Psoas muscle (tissue), 8 donors: Measurements from ENCODE around the gene SH3RF3. TPM values are rescaled to one million over a fixed set of nuclear protein-coding genes. Genes with fewer than 3 reads are reported as not detected.

Source experiments
- ATAC-seq, 4 donors: fragments of 200-7000 bp; cut with Tn5 transposase; one replicate each; pipeline ENCODE4 v1.9.1; 2020; ENCODE audit warnings: moderate library complexity in 3 of 4, mild to moderate bottlenecking in 2 of 4
- DNase-seq, 2 donors: peaks; one replicate each; pipeline ENCODE4 v3.0.0-alpha.2; 2020
- H3K27ac ChIP-seq: fragments of 200-600 bp; one replicate; pipeline ENCODE4 v1.8.0; 2022
- H3K27me3 ChIP-seq, 3 donors: fragments of 200-600 bp in 1 of 3; one replicate each; pipeline versions ENCODE4 v1.6.1 to v1.8.0; 2013 to 2022; ENCODE audit warnings: low read length in 2 of 3, mild to moderate bottlenecking in 2 of 3, moderate library complexity in 1 of 3; ENCODE audit not compliant: insufficient read depth in 3 of 3
- H3K36me3 ChIP-seq, 2 donors: fragments of 200-600 bp in 1 of 2; one replicate each; pipeline versions ENCODE4 v1.6.1 to v1.8.0; 2013 to 2022; ENCODE audit warnings: low read depth in 1 of 2, mild to moderate bottlenecking in 1 of 2, moderate library complexity in 1 of 2; ENCODE audit not compliant: insufficient read depth in 1 of 2
- H3K4me1 ChIP-seq: fragments of 200-600 bp; one replicate; pipeline ENCODE4 v1.8.0; 2022
- H3K4me3 ChIP-seq: fragments of 200-600 bp; one replicate; pipeline ENCODE4 v1.8.0; 2022; ENCODE audit warnings: mild to moderate bottlenecking
- H3K9me3 ChIP-seq: fragments of 200-600 bp; one replicate; pipeline ENCODE4 v1.8.0; 2022
- CTCF ChIP-seq: fragments of 200-600 bp; IDR thresholded peaks from one replicate; pipeline ENCODE4 v1.8.0; 2022; ENCODE audit warnings: antibody characterized with exemption
- WGBS, 3 donors: extraction: QIAGEN DNeasy Blood & Tissue Kit; methylation state at CpG; one replicate each; pipeline versions ENCODE4 v1.1.6 to v1.1.7; 2013; 5-methylcytosine and 5-hydroxymethylcytosine counted together
- intact Hi-C, 2 donors: fragments of 100-400 bp; cut with DNase I; formaldehyde crosslinking; loops; one replicate each; pipeline versions ENCODE4 v1.11.0 to v1.14.2; 2022
- polyA plus RNA-seq, 3 donors: library from polyadenylated mRNA; stranded (reverse); fragments of 200-250 nt; gene quantifications; one replicate each; pipeline ENCODE4 v1.2.3, GENCODE V29; 2013
- total RNA-seq, 4 donors: library from RNA; stranded (reverse); fragmentation: NEBNext Ultra II Directional in 2 of 4; extraction: Animal tissue kit (Norgen Biotek cat#: 25700) in 2 of 4; gene quantifications; one replicate each; pipeline versions ENCODE4 v1.2.1 to v1.2.4, GENCODE V29; 2021 to 2023
- donor health status: healthy with polysubstance abuse.
- donor health status: DM: no; HTN: no; CAD: no; lungs with moderate emphysema.
- donor health status: Bipolar disorder and iron deficiency.
- donor health status: healthy.
- donor health status: DM: yes; HTN: yes; CAD: no.
- donor health status: DM: no; HTN: no; CAD: no.
- donor health status: DM: no; HTN: no; CAD: no.
- donor health status: DM: yes; HTN: yes; CAD: no.

Gene SH3RF3
- total and polyA plus RNA-seq, 7 donors = 4.6 to 27.0 (median 9.0) TPM

GRCh38 chr2:109322111-109322510 is 193.1 kb downstream of the SH3RF3 start:
- Histone ChIP-seq H3K27me3 (no peaks in the 10 kb centered on the region), H3K9me3 (no peaks in the 10 kb centered on the region), H3K36me3 (no peaks in the 10 kb centered on the region), H3K4me3 (no peak overlapping the region), H3K4me1 (peaks cover 66% of the 10 kb centered on the region), H3K27ac (peak overlapping the region; percentile 65)
- DNase-seq (peak; percentile 90 to 95), ATAC-seq (peak; percentile 58 to 77 (median 66))
- no peak for TF ChIP-seq CTCF
- intact Hi-C loops = loop anchor here in 1 of 2 donors (5.0 kb wide), 2 partner anchors 60 to 195 kb away; partner anchors contain the start of gene SH3RF3
- WGBS, 3 donors = 18 to 35% (median 28%) methylated on average over 6 of the region's 6 CpGs

- no peak for ATAC-seq
- intact Hi-C loops = loop anchor here in 1 of 2 donors (5.0 kb wide), 2 partner anchors 60 to 195 kb away; partner anchors contain the start of gene SH3RF3
- WGBS, 3 donors = 76 to 86% (median 76%) methylated on average over 1 of the region's 1 CpG
These were observed 193.6 kb downstream of the SH3RF3 start for GRCh38 chr2:109322641-109323040.

GRCh38 chr2:109324861-109325260 is 195.9 kb downstream of the SH3RF3 start:
- Histone ChIP-seq H3K9me3 (no peaks in the 10 kb centered on the region), H3K27ac (no peak overlapping the region), H3K36me3 (no peaks in the 10 kb centered on the region), H3K27me3 (no peaks in the 10 kb centered on the region), H3K4me3 (no peak overlapping the region), H3K4me1 (peaks cover 40% of the 10 kb centered on the region)
- ATAC-seq (peak; percentile 61 to 66 (median 62)), DNase-seq (peak; percentile 81 to 89)
- WGBS, 3 donors = 27 to 57% (median 35%) methylated on average over 6 of the region's 6 CpGs
- intact Hi-C loops = loop anchor here in 1 of 2 donors (5.0 kb wide), 2 partner anchors 57 to 198 kb away; partner anchors contain the start of gene SH3RF3
- TF ChIP-seq CTCF = no peak

More at GRCh38 chr2:109322641-109323040, 193.6 kb downstream of the SH3RF3 start:
- TF ChIP-seq CTCF = no peak
- H3K9me3 ChIP-seq = no peaks in the 10 kb centered on the region
- no peaks in the 10 kb centered on the region for H3K36me3 ChIP-seq
- no peaks in the 10 kb centered on the region for H3K27me3 ChIP-seq
- peaks cover 61% of the 10 kb centered on the region for H3K4me1 ChIP-seq
- DNase-seq = no peak
- H3K27ac ChIP-seq = peak overlapping the region; percentile 65
- no peak overlapping the region for H3K4me3 ChIP-seq

GRCh38 chr2:109325570-109325969 is 196.6 kb downstream of the SH3RF3 start:
- Histone ChIP-seq H3K36me3 (no peaks in the 10 kb centered on the region), H3K4me3 (no peak overlapping the region), H3K4me1 (peaks cover 40% of the 10 kb centered on the region), H3K9me3 (no peaks in the 10 kb centered on the region), H3K27me3 (no peaks in the 10 kb centered on the region), H3K27ac (peak overlapping the region; percentile 32)
- no peak for TF ChIP-seq CTCF
- no peak for DNase-seq
- intact Hi-C loops = no loop called here
- WGBS, 3 donors = 83 to 94% (median 83%) methylated on average over 4 of the region's 4 CpGs
- no peak for ATAC-seq

GRCh38 chr2:109326306-109326705 is 197.3 kb downstream of the SH3RF3 start:
- WGBS, 3 donors = 34 to 76% (median 73%) methylated on average over 4 of the region's 4 CpGs
- H3K4me1 ChIP-seq = peaks cover 45% of the 10 kb centered on the region
- DNase-seq (no peak), ATAC-seq (no peak)
- H3K27me3 ChIP-seq = no peaks in the 10 kb centered on the region
- H3K9me3 ChIP-seq = no peaks in the 10 kb centered on the region
- no peak for TF ChIP-seq CTCF
- intact Hi-C loops = no loop called here
- no peaks in the 10 kb centered on the region for H3K36me3 ChIP-seq
- H3K27ac ChIP-seq = no peak overlapping the region
- H3K4me3 ChIP-seq = no peak overlapping the region
